HUES64 (cell line): ENCODE results near the gene MCM5.

Source experiments
- H3K27ac ChIP-seq: 2 replicates; pipeline ENCODE4 v1.7.0; 2013; ENCODE audit warnings: low read depth, low read length, inconsistent platforms
- H3K27me3 ChIP-seq: 2 replicates; pipeline ENCODE4 v1.6.1; 2013; ENCODE audit warnings: mild to moderate bottlenecking, low read length; ENCODE audit not compliant: insufficient read depth
- H3K36me3 ChIP-seq: 2 replicates; pipeline ENCODE4 v1.6.1; 2013; ENCODE audit warnings: mild to moderate bottlenecking, low read length; ENCODE audit not compliant: insufficient read depth
- H3K4me1 ChIP-seq: 2 replicates; pipeline ENCODE4 v1.6.1; 2013; ENCODE audit warnings: mild to moderate bottlenecking, low read length, moderate library complexity; ENCODE audit not compliant: insufficient read depth
- H3K4me3 ChIP-seq: 2 replicates; pipeline ENCODE4 v1.5.1; 2013; ENCODE audit warnings: mild to moderate bottlenecking, low read length, moderate library complexity
- H3K9ac ChIP-seq: 2 replicates; pipeline ENCODE4 v1.6.1; 2013; ENCODE audit warnings: mild to moderate bottlenecking, low read depth, low read length
- H3K9me3 ChIP-seq: 2 replicates; pipeline ENCODE4 v1.6.1; 2013; ENCODE audit warnings: low read depth, low read length; ENCODE audit not compliant: insufficient read depth
- WGBS: fragments of 150-250, 120-280 bp; methylation state at CpG from one replicate; pipeline ENCODE4 v1.1.7; 2013; ENCODE audit warnings: missing lambda C conversion rate; 5-methylcytosine and 5-hydroxymethylcytosine counted together

Gene MCM5

DNA sequence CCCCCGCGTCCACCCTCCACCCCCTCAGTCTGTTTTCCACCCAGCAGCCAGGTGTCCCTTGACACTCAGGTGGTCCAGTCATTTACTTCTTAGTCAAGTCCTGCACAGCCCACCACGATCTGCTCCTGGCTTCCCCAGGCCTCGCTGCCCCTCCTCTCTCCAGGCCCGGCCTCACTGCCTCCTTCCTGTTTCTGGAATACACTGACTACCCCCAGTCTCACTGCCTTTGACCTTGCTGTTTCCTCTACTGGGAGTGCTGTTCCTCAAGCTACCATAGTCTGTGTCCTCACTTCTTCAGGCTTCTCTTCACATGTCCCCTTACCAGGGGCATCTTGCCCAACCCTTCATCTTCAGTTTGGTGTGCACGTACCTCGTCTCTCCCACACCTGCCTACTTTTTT, 7.4 kb downstream of the MCM5 start:
- Histone ChIP-seq H3K9ac (no peak overlapping the region), H3K9me3 (no peaks in the 10 kb centered on the region), H3K27ac (no peak overlapping the region), H3K27me3 (no peaks in the 10 kb centered on the region), H3K36me3 (peaks cover 99% of the 10 kb centered on the region), H3K4me1 (no peaks in the 10 kb centered on the region), H3K4me3 (no peak overlapping the region)
- WGBS: 86% methylated on average over 7 of the region's 7 CpGs

- WGBS: 94% methylated on average over 16 of the region's 16 CpGs
- Histone ChIP-seq H3K4me3 (no peak overlapping the region), H3K27ac (no peak overlapping the region), H3K9ac (no peak overlapping the region), H3K27me3 (no peaks in the 10 kb centered on the region), H3K36me3 (peaks cover 97% of the 10 kb centered on the region), H3K9me3 (no peaks in the 10 kb centered on the region), H3K4me1 (no peaks in the 10 kb centered on the region)
These were observed 10.1 kb downstream of the MCM5 start for GRCh38 chr22:35409783-35410662.

DNA sequence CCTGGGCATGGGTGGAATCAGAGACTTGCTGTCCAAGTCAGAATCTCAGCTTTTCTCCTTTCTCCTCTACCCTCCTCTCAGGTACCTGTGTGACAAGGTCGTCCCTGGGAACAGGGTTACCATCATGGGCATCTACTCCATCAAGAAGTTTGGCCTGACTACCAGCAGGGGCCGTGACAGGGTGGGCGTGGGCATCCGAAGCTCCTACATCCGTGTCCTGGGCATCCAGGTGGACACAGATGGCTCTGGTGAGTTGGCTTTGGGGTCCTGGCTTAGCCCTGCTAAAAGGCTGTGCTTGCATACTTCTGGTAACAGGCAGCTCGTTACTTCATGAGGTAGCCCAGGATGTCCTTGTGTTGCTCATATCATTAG, 10.7 kb downstream of the MCM5 start:
- no peak overlapping the region for H3K4me3 ChIP-seq
- H3K9me3 ChIP-seq: no peaks in the 10 kb centered on the region
- H3K9ac ChIP-seq: no peak overlapping the region
- H3K27me3 ChIP-seq: no peaks in the 10 kb centered on the region
- peaks cover 97% of the 10 kb centered on the region for H3K36me3 ChIP-seq
- no peaks in the 10 kb centered on the region for H3K4me1 ChIP-seq
- 94% methylated on average over 6 of the region's 6 CpGs for WGBS
- H3K27ac ChIP-seq: no peak overlapping the region

DNA sequence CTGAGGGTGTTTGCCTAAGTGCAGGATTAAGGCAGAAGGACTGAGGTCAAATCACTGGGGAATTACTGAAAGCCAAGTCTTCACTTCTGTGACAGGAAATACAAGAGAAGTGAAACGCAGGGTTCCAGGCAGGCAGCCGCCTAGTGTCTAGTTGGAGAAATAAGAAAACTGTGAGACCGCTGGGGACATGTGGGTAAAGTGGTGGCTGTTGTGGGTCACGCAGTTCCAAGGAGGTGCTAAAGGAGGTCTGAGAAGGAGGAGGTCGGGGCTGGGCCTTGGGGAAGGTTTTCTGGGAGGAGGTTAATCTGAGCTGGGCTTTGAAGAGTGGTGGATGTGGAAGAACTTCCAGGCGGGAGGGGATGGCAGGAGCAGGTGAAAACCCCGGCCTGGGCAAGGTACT, 11.2 kb downstream of the MCM5 start:
- H3K4me3 ChIP-seq: no peak overlapping the region
- no peak overlapping the region for H3K9ac ChIP-seq
- H3K4me1 ChIP-seq: no peaks in the 10 kb centered on the region
- no peak overlapping the region for H3K27ac ChIP-seq
- H3K27me3 ChIP-seq: no peaks in the 10 kb centered on the region
- peaks cover 97% of the 10 kb centered on the region for H3K36me3 ChIP-seq
- no peaks in the 10 kb centered on the region for H3K9me3 ChIP-seq
- 91% methylated on average over 7 of the region's 7 CpGs for WGBS

DNA sequence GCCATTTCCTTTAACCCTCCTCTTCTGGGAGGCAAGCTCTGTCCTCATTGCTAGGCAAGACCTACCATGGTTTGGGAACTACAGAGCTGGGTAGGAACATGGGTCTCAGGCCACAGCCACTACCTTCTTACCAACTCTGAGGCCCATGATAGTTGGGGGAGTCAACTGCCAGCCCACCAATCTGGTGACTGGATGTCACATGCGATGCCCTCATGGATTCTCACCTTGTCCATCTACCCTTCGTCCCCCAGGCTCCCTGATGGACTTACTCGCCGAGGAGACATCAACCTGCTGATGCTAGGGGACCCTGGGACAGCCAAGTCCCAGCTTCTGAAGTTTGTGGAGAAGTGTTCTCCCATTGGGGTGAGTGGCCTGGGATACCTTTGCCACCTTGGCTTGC, 13.7 kb downstream of the MCM5 start:
- H3K9ac ChIP-seq: no peak overlapping the region
- no peaks in the 10 kb centered on the region for H3K27me3 ChIP-seq
- H3K27ac ChIP-seq: no peak overlapping the region
- no peaks in the 10 kb centered on the region for H3K9me3 ChIP-seq
- H3K4me1 ChIP-seq: no peaks in the 10 kb centered on the region
- WGBS: 94% methylated on average over 4 of the region's 4 CpGs
- H3K4me3 ChIP-seq: no peak overlapping the region
- H3K36me3 ChIP-seq: peaks cover 95% of the 10 kb centered on the region

GRCh38 chr22:35417606-35418005, 17.7 kb downstream of the MCM5 start:
- Histone ChIP-seq H3K36me3 (peaks cover 95% of the 10 kb centered on the region), H3K27me3 (no peaks in the 10 kb centered on the region), H3K9me3 (no peaks in the 10 kb centered on the region), H3K27ac (no peak overlapping the region), H3K4me3 (no peak overlapping the region), H3K9ac (no peak overlapping the region), H3K4me1 (no peaks in the 10 kb centered on the region)
- 96% methylated on average over 9 of the region's 9 CpGs for WGBS

GRCh38 chr22:35418088-35418487, 18.1 kb downstream of the MCM5 start:
- Histone ChIP-seq H3K4me1 (no peaks in the 10 kb centered on the region), H3K36me3 (peaks cover 96% of the 10 kb centered on the region), H3K9me3 (no peaks in the 10 kb centered on the region), H3K4me3 (no peak overlapping the region), H3K27me3 (no peaks in the 10 kb centered on the region), H3K9ac (no peak overlapping the region), H3K27ac (no peak overlapping the region)
- 94% methylated on average over 7 of the region's 8 CpGs for WGBS

GRCh38 chr22:35418731-35419130, 18.8 kb downstream of the MCM5 start:
- Histone ChIP-seq H3K27me3 (no peaks in the 10 kb centered on the region), H3K4me1 (no peaks in the 10 kb centered on the region), H3K4me3 (no peak overlapping the region), H3K27ac (no peak overlapping the region), H3K9ac (no peak overlapping the region), H3K9me3 (no peaks in the 10 kb centered on the region), H3K36me3 (peaks cover 96% of the 10 kb centered on the region)
- WGBS: 100% methylated on average over 3 of the region's 3 CpGs

DNA sequence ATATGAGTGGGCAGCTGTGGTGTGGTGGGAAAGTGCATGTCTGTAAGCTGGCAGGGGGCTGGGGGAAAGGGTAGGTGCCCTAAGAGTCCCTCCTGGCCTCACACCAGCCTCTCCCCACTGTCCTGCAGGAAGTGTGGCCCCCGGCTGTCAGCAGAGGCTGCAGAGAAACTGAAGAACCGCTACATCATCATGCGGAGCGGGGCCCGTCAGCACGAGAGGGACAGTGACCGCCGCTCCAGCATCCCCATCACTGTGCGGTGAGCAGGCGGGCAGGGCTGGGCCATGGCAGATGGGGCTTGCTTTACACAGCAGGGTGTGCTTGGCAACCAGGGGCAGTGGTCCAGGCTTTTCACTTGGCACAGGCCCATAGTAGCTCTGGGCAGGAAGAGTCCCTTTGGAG, 19.8 kb downstream of the MCM5 start:
- Histone ChIP-seq H3K27me3 (no peaks in the 10 kb centered on the region), H3K9me3 (no peaks in the 10 kb centered on the region), H3K27ac (no peak overlapping the region), H3K9ac (no peak overlapping the region), H3K36me3 (peaks cover 97% of the 10 kb centered on the region), H3K4me1 (0 out of 2 replicates have a peak, but pooled peaks cover under 1% of the 10 kb centered on the region), H3K4me3 (no peak overlapping the region)
- WGBS: 97% methylated on average over 10 of the region's 10 CpGs

DNA sequence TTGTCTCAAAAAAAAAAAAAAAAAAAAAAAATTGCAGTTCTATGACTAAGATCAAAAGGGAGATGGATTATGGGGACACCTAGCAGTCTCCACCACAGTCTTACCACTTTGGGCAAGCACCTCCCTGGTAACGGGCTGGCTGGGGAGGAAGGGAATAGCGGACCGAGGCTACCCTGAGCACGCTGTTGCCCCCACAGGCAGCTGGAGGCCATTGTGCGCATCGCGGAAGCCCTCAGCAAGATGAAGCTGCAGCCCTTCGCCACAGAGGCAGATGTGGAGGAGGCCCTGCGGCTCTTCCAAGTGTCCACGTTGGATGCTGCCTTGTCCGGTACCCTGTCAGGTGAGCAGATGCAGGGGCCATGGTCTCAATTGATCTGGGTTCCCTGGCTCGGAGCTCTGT, 21.2 kb downstream of the MCM5 start:
- WGBS: 90% methylated on average over 12 of the region's 12 CpGs
- Histone ChIP-seq H3K36me3 (peaks cover 95% of the 10 kb centered on the region), H3K9ac (no peak overlapping the region), H3K4me1 (peaks cover 14% of the 10 kb centered on the region; the same call in 1 of the 2 replicates), H3K27ac (no peak overlapping the region), H3K27me3 (no peaks in the 10 kb centered on the region), H3K4me3 (no peak overlapping the region), H3K9me3 (no peaks in the 10 kb centered on the region)

DNA sequence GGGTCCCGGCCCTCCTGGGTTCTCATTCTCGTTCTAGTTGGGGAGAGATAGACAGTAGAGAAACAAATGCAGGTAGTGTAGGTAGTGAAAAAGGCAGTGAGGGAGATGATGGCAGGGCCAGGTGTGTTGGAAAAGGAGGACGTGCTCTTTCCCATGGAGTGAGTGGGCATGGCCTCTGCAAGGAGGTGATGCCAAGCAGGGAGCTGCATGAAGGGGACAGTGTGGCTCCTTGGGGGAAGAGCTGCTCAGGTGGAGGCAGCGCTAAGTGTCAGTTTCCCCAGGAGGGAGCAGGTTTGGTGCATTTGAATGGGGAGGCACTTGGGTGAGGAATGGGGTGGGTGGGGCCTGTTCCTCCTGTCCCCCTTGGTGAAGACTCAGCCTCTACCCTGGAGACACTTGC, 22.2 kb downstream of the MCM5 start:
- Histone ChIP-seq H3K27me3 (no peaks in the 10 kb centered on the region), H3K27ac (no peak overlapping the region), H3K36me3 (peaks cover 89% of the 10 kb centered on the region), H3K4me3 (no peak overlapping the region), H3K9me3 (no peaks in the 10 kb centered on the region), H3K9ac (no peak overlapping the region), H3K4me1 (peaks cover 19% of the 10 kb centered on the region; the same call in 1 of the 2 replicates)
- WGBS: 93% methylated on average over 4 of the region's 4 CpGs
